ENCODE data around the gene MFSD8.

MFSD8 gene

DNA sequence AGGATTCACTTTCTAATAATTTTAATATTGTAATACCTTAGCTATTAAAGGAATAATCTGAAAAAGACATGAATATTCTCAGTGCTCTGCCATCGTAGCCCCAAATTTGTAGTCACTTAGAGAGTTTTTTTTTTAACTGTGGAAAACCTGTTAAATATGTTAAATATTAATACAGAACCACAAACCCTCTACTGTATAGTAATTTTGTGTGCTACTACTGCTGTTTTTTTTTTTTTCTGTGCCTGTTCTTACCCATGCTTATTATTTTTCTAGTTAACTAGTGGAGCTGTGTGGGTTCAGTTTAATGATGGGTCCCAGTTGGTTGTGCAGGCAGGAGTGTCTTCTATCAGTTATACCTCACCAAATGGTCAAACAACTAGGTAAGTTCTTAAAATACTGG, 68.4 kb downstream of the MFSD8 start:
- Histone ChIP-seq H3K36me3 (peaks cover 70% of the 10 kb centered on the region), H3K9ac (no peak overlapping the region), H3K9me3 (peaks cover 9% of the 10 kb centered on the region), H4K20me1 (no peaks in the 10 kb centered on the region), H3K4me3 (no peak overlapping the region), H3K4me2 (no peak overlapping the region), H3K27me3 (no peaks in the 10 kb centered on the region), H3K27ac (no peak overlapping the region), H3K4me1 (no peaks in the 10 kb centered on the region)
- no peak for TF ChIP-seq Cebpa-rat (IDR thresholded peaks at IDR 0.05)

DNA sequence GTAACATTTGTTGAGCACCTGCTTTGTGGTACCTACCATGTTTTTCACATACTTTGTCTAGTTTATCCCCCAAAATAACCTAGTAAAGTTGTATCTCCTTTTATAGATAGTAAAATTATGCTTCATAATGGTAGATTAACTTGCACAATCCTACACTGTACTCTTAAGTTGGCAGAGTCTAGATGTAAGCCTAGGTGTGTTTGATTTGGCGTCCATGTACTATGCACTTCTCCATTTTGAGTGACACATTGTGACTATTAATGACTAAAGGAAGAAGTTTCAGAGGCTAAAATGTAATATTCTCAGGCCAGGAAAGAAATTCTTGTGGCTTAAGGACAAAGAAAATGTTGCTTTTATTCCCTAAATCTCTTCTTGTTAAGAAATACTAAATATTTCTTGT, 68.9 kb downstream of the MFSD8 start:
- H3K4me2 ChIP-seq = no peak overlapping the region
- no peak overlapping the region for H3K4me3 ChIP-seq
- H3K9ac ChIP-seq = no peak overlapping the region
- H3K9me3 ChIP-seq = peaks cover 9% of the 10 kb centered on the region
- no peaks in the 10 kb centered on the region for H4K20me1 ChIP-seq
- H3K27me3 ChIP-seq = no peaks in the 10 kb centered on the region
- no peak for TF ChIP-seq Cebpa-rat (IDR thresholded peaks at IDR 0.05)
- H3K27ac ChIP-seq = no peak overlapping the region
- peaks cover 70% of the 10 kb centered on the region for H3K36me3 ChIP-seq
- H3K4me1 ChIP-seq = no peaks in the 10 kb centered on the region

DNA sequence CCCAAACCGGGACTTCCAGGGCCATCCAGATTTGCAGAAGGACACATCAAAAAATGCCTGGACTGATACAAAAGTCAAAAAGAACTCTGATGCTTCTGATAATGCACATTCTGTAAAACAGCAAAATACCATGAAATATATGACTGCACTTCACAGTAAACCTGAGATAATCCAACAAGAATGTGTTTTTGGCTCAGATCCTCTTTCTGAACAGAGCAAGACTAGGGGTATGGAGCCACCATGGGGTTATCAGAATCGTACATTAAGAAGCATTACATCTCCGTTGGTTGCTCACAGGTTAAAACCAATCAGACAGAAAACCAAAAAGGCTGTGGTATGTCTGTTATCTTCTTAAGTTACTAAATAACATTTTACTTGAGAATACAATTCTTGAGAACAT, 75.1 kb downstream of the MFSD8 start:
- H3K27me3 ChIP-seq = no peaks in the 10 kb centered on the region
- H3K36me3 ChIP-seq = peaks cover 77% of the 10 kb centered on the region
- TF ChIP-seq Cebpa-rat (IDR thresholded peaks at IDR 0.05) = no peak
- H3K4me2 ChIP-seq = no peak overlapping the region
- H3K27ac ChIP-seq = no peak overlapping the region
- H4K20me1 ChIP-seq = no peaks in the 10 kb centered on the region
- H3K9ac ChIP-seq = no peak overlapping the region
- no peak overlapping the region for H3K4me3 ChIP-seq
- H3K4me1 ChIP-seq = no peaks in the 10 kb centered on the region
- H3K9me3 ChIP-seq = no peaks in the 10 kb centered on the region

- H4K20me1 ChIP-seq = no peaks in the 10 kb centered on the region
- no peaks in the 10 kb centered on the region for H3K9me3 ChIP-seq
- H3K36me3 ChIP-seq = peaks cover 71% of the 10 kb centered on the region
- no peak overlapping the region for H3K4me2 ChIP-seq
- H3K9ac ChIP-seq = no peak overlapping the region
- H3K4me3 ChIP-seq = no peak overlapping the region
- no peaks in the 10 kb centered on the region for H3K4me1 ChIP-seq
- H3K27me3 ChIP-seq = no peaks in the 10 kb centered on the region
- H3K27ac ChIP-seq = no peak overlapping the region
- TF ChIP-seq Cebpa-rat (IDR thresholded peaks at IDR 0.05) = no peak
These were observed 76.4 kb downstream of the MFSD8 start for GRCh38 chr4:127888559-127888958.

GRCh38 chr4:127881563-127881864, 83.5 kb downstream of the MFSD8 start:
- Histone ChIP-seq H3K4me3 (peak overlapping the region; percentile 94), H3K9ac (peak overlapping the region; percentile 92), H3K9me3 (no peaks in the 10 kb centered on the region), H3K27me3 (no peaks in the 10 kb centered on the region), H3K4me1 (peaks cover 29% of the 10 kb centered on the region), H3K4me2 (peak overlapping the region; percentile 93), H3K36me3 (peaks cover 37% of the 10 kb centered on the region), H3K27ac (peak overlapping the region; percentile 93; the same call in 1 of the 2 replicates), H4K20me1 (no peaks in the 10 kb centered on the region)
- TF ChIP-seq Cebpa-rat (IDR thresholded peaks at IDR 0.05) = no peak

DNA sequence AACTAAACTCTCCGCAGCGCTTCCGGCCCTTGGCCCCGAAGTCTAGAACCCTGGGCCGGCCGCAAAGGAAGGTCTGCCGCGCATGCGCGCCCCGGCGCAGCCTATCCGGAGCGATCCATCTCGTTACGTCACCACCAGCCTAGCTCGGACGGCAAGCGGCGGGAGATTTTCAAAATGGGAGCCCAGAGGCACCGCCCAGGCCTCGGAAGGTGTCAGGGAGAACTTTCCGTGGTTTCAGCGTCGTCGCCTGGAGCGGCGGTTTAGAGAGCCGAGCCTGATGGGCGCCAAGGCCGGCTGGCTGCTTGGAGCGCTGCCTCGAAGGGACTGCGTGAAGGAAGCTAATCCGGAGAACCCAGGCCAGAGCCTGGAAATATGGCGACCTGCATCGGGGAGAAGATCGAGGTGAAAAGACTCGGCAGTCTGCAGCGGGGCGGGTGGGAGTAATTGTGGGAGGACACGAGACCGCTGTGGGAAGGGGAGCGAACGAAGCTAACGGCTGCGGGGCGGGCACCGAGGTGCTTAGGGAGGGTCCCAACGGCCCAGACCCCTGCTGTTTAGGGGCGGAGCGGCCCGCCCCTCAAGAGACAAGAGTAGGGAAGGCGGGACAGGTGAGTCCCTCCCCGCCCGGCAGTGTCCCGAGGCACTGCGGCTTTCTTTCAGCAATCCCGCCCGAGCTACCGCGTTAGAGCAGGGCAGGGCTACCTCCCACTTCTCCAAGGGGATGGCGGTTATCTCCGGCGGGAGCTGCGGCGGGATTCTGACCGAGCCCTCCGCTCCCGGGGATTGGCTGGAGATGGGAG, 84.0 kb downstream of the MFSD8 start, which contains the start of gene PLK4:
Gene PLK4 (plus strand): TSS at position 131 of the 800 bp plus-strand sequence. CDS start 242 bp downstream, at position 373.
- H3K4me2 ChIP-seq = peak within 1 kb of the TSS; percentile 93
- H3K27me3 ChIP-seq = no peaks in the 10 kb centered on the region
- H3K9ac ChIP-seq = peak within 1 kb of the TSS; percentile 92
- H3K4me3 ChIP-seq = peak within 1 kb of the TSS; percentile 94
- H3K27ac ChIP-seq = peak within 1 kb of the TSS; percentile 93
- TF ChIP-seq Cebpa-rat (IDR thresholded peaks at IDR 0.05) = no peak
- H4K20me1 ChIP-seq = no peaks in the 10 kb centered on the region
- H3K9me3 ChIP-seq = no peaks in the 10 kb centered on the region
- peaks cover 29% of the 10 kb centered on the region for H3K4me1 ChIP-seq
- H3K36me3 ChIP-seq = peaks cover 31% of the 10 kb centered on the region

DNA sequence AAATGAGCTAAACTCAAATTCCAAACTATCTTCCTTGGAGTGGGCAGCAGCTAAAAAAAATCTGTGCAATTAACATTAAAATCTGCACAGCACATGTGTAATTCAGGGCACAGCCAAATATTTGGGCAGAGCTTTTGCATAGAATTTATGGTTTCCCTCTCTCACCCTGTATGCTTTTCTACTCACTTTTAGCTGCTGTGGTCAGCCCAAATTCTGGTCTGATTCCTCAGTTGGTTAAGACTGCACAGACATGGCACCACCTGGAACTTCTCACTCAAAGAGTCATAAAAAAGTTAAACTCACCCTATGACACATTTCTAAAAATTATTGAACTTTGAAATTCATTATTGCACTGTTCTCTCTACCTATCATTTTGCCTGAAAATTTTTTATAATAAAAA, 89.2 kb downstream of the MFSD8 start:
- H3K4me1 ChIP-seq = peaks cover 9% of the 10 kb centered on the region; the same call in 1 of the 2 replicates

GRCh38 chr4:127870688-127871087, 94.3 kb downstream of the MFSD8 start:
- H4K20me1 ChIP-seq = no peaks in the 10 kb centered on the region
- no peaks in the 10 kb centered on the region for H3K4me1 ChIP-seq
- H3K27me3 ChIP-seq = no peaks in the 10 kb centered on the region
- no peak for TF ChIP-seq Cebpa-rat (IDR thresholded peaks at IDR 0.05)
- H3K36me3 ChIP-seq = no peaks in the 10 kb centered on the region
- H3K9me3 ChIP-seq = no peaks in the 10 kb centered on the region
- H3K4me2 ChIP-seq = no peak overlapping the region
- no peak overlapping the region for H3K27ac ChIP-seq
- H3K9ac ChIP-seq = no peak overlapping the region
- no peak overlapping the region for H3K4me3 ChIP-seq

More for the DNA sequence above, 89.2 kb downstream of the MFSD8 start:
- Histone ChIP-seq H3K4me3 (no peak overlapping the region), H3K36me3 (no peaks in the 10 kb centered on the region), H4K20me1 (no peaks in the 10 kb centered on the region), H3K27ac (no peak overlapping the region), H3K9ac (no peak overlapping the region), H3K4me2 (no peak overlapping the region), H3K27me3 (no peaks in the 10 kb centered on the region), H3K9me3 (no peaks in the 10 kb centered on the region)
- no peak for TF ChIP-seq Cebpa-rat (IDR thresholded peaks at IDR 0.05)

DNA sequence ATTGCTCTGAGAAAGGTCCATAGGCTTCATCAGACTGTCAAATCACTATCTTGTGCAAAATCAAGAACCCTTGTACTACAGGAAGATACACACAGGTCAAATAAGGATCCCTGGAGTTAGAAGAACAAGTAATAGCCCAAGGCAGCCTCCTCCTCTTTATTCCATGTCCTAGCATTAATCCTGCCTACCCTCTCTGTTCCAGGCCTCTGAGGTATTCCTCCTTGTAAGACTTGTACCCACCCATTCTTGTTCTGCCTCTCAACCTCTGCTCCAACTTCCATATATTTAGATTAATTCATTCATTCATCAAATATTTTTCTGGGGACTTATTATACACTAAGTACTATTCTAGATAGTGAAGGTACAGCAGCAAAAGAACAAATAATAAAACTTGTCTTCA, 94.7 kb downstream of the MFSD8 start:
- H3K4me1 ChIP-seq = no peaks in the 10 kb centered on the region
- no peaks in the 10 kb centered on the region for H4K20me1 ChIP-seq
- no peak overlapping the region for H3K9ac ChIP-seq
- no peak for TF ChIP-seq Cebpa-rat (IDR thresholded peaks at IDR 0.05)
- no peaks in the 10 kb centered on the region for H3K36me3 ChIP-seq
- no peaks in the 10 kb centered on the region for H3K27me3 ChIP-seq
- no peak overlapping the region for H3K4me2 ChIP-seq
- H3K27ac ChIP-seq = no peak overlapping the region
- no peaks in the 10 kb centered on the region for H3K9me3 ChIP-seq
- H3K4me3 ChIP-seq = no peak overlapping the region

DNA sequence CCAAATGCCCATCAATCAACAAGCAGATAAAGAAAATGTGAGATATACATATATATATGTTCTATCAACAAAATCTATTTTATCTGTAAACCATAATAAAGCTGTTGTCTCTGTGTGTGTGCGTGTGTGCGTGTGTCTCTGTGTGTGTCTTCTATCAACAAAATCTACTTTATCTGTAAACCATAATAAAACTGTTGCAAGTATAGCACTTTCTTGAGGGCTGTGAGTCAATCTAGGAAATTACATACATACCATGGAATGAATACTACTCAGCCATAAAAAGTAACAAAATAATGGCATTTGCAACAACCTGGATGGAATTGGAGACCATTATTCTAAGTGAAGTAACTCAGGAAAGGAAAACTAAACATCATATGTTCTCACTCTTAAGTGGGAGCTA, 96.8 kb downstream of the MFSD8 start:
- H4K20me1 ChIP-seq = no peaks in the 10 kb centered on the region
- no peaks in the 10 kb centered on the region for H3K36me3 ChIP-seq
- no peaks in the 10 kb centered on the region for H3K4me1 ChIP-seq
- no peaks in the 10 kb centered on the region for H3K9me3 ChIP-seq
- no peak for TF ChIP-seq Cebpa-rat (IDR thresholded peaks at IDR 0.05)
- no peak overlapping the region for H3K4me2 ChIP-seq
- no peaks in the 10 kb centered on the region for H3K27me3 ChIP-seq
- no peak overlapping the region for H3K27ac ChIP-seq
- H3K9ac ChIP-seq = no peak overlapping the region
- no peak overlapping the region for H3K4me3 ChIP-seq

Measured in BLaER1 (cell line).